Tibial nerve (tissue), 3 donors: ENCODE measurements around the gene DPP9.

ENCODE experiments used
- POLR2A ChIP-seq, 2 donors: fragments of 450-650 bp; IDR thresholded peaks; one replicate each; pipeline ENCODE4 v1.6.1; 2017; ENCODE audit warnings: antibody characterized with exemption in 2 of 2, mild to moderate bottlenecking in 2 of 2, moderate library complexity in 2 of 2
- TF ChIP-seq, protein P1 (sequence below), 5 experiments: fragments of 200-600 bp in 3 of 5; fragments of 450-650 bp in 2 of 5; sonication (generic) in 3 of 5; IDR thresholded peaks; one replicate each; pipeline ENCODE4 v1.5.1; 2016 to 2019; ENCODE audit warnings: antibody characterized with exemption in 5 of 5, mild to moderate bottlenecking in 3 of 5, moderate library complexity in 2 of 5

DNA sequence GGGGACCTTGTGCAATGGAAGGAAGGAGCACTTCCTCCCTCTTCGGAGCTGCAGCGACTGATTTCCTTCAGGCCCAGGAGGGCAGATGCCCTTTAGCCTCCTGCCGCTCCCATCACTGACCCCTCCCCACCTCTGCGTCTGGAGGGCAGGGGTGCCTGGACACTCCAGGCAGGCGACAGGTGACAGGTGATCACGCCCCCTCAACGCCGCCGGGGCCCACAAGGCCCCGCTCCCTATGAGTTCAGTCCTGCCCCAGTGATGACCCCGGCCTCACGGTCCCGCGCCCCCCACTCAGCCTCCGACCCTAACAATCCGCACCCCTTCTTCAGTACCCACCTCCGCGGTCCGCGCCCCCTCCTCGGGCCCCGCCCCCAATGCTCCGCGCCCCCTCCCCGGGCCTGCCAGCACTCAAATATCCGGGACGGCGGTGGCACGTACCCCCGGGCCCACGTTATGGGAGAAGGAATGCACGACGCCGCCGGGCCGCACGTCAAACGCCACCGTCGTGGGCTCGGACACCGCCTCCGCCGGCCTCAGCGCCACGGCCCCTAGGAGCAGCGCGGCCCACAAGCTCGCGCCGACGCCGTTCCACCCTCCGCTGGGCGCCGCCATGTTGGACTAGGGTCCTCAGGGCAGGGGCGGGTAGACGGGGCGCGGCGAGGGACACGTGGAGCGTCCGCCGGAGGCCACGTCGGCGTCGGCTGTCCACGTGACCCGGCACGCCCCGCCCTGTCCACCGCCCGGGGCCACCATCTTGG is 53.7 kb downstream of the DPP9 start, which contains the start of gene MYDGF:
- TF ChIP-seq POLR2A (IDR thresholded peaks at IDR 0.05) = peak in 1 of 2 donors; percentile 54
- TF ChIP-seq, protein P1, sequence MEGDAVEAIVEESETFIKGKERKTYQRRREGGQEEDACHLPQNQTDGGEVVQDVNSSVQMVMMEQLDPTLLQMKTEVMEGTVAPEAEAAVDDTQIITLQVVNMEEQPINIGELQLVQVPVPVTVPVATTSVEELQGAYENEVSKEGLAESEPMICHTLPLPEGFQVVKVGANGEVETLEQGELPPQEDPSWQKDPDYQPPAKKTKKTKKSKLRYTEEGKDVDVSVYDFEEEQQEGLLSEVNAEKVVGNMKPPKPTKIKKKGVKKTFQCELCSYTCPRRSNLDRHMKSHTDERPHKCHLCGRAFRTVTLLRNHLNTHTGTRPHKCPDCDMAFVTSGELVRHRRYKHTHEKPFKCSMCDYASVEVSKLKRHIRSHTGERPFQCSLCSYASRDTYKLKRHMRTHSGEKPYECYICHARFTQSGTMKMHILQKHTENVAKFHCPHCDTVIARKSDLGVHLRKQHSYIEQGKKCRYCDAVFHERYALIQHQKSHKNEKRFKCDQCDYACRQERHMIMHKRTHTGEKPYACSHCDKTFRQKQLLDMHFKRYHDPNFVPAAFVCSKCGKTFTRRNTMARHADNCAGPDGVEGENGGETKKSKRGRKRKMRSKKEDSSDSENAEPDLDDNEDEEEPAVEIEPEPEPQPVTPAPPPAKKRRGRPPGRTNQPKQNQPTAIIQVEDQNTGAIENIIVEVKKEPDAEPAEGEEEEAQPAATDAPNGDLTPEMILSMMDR (IDR thresholded peaks at IDR 0.05) = no peak
